ENCODE data around the gene GARNL3. TPM values are rescaled to one million over a fixed set of nuclear protein-coding genes. Genes with fewer than 3 reads are reported as not detected.

Gene GARNL3
- total RNA-seq, 1 experiment from 2014 or later: 15.5 TPM

DNA sequence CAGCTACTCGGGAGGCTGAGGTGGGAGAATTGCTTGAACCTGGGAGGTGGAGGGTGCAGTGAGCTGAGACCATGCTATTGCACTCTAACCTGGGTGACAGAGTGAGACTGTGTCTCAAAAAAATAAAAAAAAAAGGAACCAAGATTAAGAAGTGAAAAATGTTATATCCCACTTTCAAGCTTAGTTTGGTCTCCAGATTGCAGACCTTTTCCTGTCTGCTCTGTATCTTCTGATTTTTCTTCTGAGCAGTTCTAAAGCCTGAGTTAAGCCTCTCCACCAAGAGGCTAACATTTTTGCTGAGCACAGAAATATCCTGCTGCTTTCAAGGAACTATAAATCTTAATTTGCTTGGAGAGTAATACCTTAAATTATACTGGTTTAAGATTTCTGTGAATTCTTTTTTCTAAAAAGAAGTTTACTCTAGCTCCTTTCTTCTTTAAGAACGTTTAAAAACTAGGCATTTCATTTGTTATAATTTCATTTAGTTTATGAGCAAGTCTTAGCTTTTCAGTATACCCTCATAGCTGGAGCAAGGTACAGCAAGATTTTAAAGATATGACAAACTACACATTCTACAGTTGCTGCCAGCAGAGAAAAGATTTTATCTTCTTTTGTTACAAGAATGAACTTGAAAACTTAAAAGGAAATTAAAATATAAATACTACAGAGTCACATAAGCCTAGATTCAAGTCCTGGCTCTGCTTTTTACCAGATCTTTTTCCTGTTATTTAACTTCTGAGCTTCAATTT lies 55.0 kb downstream of the GARNL3 start:
- Histone ChIP-seq H3K27me3 (ENCODE audit: low read length) (no peaks in the 10 kb centered on the region), H3K4me1 (ENCODE audit: insufficient read depth, low read length) (peaks cover 13% of the 10 kb centered on the region), H3K27ac (ENCODE audit: low read length) (no peak overlapping the region), H3K4me2 (ENCODE audit: low read length) (no peak overlapping the region), H3K9ac (ENCODE audit: low read length) (no peak overlapping the region), H3K36me3 (ENCODE audit: low read depth, low read length) (peaks cover 5% of the 10 kb centered on the region; the same call in 1 of the 2 replicates), H2AFZ (ENCODE audit: low read length) (no peak overlapping the region), H4K20me1 (ENCODE audit: low read length) (no peaks in the 10 kb centered on the region), H3K9me2 (replicated peaks; ENCODE audit: low read length) (no peaks in the 10 kb centered on the region), H3K4me3 (ENCODE audit: low read length) (no peak overlapping the region), H3K79me2 (ENCODE audit: low read length) (no peaks in the 10 kb centered on the region), H3K9me3 (ENCODE audit: low read length) (no peaks in the 10 kb centered on the region), H3F3A (ENCODE audit: low read length, unreplicated experiment) (no peaks in the 10 kb centered on the region)
- BruUV-seq (replicated peaks): no TSS peak
- no peak for TF ChIP-seq EZH2phosphoT487 (IDR thresholded peaks at IDR 0.05; ENCODE audit: borderline replicate concordance, low read length)
- DNase-seq (no peak), ATAC-seq (no peak)
- POLR2A ChIA-PET (ENCODE audit: unreplicated experiment): no interaction called here
- intact Hi-C loops (cut with micrococcal nuclease): no loop called here
- CTCF ChIA-PET: no interaction called here

DNA sequence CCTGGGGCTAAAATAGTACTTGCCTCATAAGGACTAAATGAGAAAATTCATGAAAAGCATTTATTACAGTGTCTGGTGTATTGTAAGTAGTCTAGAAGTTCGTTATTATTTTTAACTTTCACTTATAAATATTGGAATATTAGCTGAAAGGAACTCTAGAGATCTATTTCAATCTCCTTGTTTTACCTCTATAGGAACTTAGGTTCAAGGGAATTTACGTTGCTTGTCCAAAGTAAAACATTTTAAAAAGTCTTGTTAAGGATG lies 55.5 kb downstream of the GARNL3 start:
- Histone ChIP-seq H2AFZ (ENCODE audit: low read length) (no peak overlapping the region), H3K9me2 (replicated peaks; ENCODE audit: low read length) (no peaks in the 10 kb centered on the region), H3K4me1 (ENCODE audit: insufficient read depth, low read length) (peaks cover 13% of the 10 kb centered on the region), H3F3A (ENCODE audit: low read length, unreplicated experiment) (no peaks in the 10 kb centered on the region), H3K79me2 (ENCODE audit: low read length) (no peaks in the 10 kb centered on the region), H3K36me3 (ENCODE audit: low read depth, low read length) (peaks cover 5% of the 10 kb centered on the region; the same call in 1 of the 2 replicates), H4K20me1 (ENCODE audit: low read length) (no peaks in the 10 kb centered on the region), H3K27me3 (ENCODE audit: low read length) (no peaks in the 10 kb centered on the region), H3K27ac (ENCODE audit: low read length) (no peak overlapping the region), H3K9me3 (ENCODE audit: low read length) (no peaks in the 10 kb centered on the region), H3K4me2 (ENCODE audit: low read length) (no peak overlapping the region), H3K4me3 (ENCODE audit: low read length) (no peak overlapping the region), H3K9ac (ENCODE audit: low read length) (no peak overlapping the region)
- DNase-seq (no peak), ATAC-seq (no peak)
- intact Hi-C loops (cut with micrococcal nuclease): no loop called here
- BruUV-seq (replicated peaks): no TSS peak
- ChIA-PET POLR2A (ENCODE audit: unreplicated experiment) (interaction anchor here (0.6 kb wide), 1 partner anchor 481 kb away, joined by 19 read pairs; no protein-coding TSS in a partner anchor), CTCF (no interaction called here)
- no peak for TF ChIP-seq EZH2phosphoT487 (IDR thresholded peaks at IDR 0.05; ENCODE audit: borderline replicate concordance, low read length)
- TF ChIP-seq EZH2 (IDR thresholded peaks at IDR 0.05; ENCODE audit: low read length, unreplicated experiment): no peak
- TF ChIP-seq, protein P1, sequence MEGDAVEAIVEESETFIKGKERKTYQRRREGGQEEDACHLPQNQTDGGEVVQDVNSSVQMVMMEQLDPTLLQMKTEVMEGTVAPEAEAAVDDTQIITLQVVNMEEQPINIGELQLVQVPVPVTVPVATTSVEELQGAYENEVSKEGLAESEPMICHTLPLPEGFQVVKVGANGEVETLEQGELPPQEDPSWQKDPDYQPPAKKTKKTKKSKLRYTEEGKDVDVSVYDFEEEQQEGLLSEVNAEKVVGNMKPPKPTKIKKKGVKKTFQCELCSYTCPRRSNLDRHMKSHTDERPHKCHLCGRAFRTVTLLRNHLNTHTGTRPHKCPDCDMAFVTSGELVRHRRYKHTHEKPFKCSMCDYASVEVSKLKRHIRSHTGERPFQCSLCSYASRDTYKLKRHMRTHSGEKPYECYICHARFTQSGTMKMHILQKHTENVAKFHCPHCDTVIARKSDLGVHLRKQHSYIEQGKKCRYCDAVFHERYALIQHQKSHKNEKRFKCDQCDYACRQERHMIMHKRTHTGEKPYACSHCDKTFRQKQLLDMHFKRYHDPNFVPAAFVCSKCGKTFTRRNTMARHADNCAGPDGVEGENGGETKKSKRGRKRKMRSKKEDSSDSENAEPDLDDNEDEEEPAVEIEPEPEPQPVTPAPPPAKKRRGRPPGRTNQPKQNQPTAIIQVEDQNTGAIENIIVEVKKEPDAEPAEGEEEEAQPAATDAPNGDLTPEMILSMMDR (conservative IDR thresholded peaks at IDR 0.05; ENCODE audit: low read depth, low read length): no peak

DNA sequence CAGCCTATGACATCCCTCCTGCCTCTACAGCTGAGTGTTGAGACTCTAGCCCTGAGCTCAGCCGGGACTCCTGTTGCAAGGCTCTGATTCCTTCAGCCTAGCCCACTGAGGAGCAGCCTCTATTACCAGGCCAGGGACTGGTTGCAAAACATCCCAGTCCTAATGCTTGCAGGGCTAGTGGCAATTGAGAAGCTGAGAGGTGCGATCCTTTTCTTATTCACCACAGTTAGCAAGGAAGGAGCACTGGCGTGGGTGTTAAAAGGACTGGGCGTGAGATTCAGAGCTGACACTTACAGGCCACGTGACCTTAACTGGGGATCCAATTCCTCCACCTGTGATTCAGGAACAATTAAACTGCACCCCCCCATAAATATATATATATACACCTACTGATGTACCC lies 58.8 kb downstream of the GARNL3 start:
- no TSS peak for BruUV-seq (replicated peaks)
- H3K4me2 ChIP-seq (ENCODE audit: low read length): no peak overlapping the region
- no peaks in the 10 kb centered on the region for H3K9me2 ChIP-seq (replicated peaks; ENCODE audit: low read length)
- H3K9ac ChIP-seq (ENCODE audit: low read length): no peak overlapping the region
- no peaks in the 10 kb centered on the region for H3K79me2 ChIP-seq (ENCODE audit: low read length)
- no peaks in the 10 kb centered on the region for H3K27me3 ChIP-seq (ENCODE audit: low read length)
- no peaks in the 10 kb centered on the region for H3F3A ChIP-seq (ENCODE audit: low read length, unreplicated experiment)
- H4K20me1 ChIP-seq (ENCODE audit: low read length): no peaks in the 10 kb centered on the region
- no peak for TF ChIP-seq EZH2 (IDR thresholded peaks at IDR 0.05; ENCODE audit: low read length, unreplicated experiment)
- TF ChIP-seq, protein P1 (conservative IDR thresholded peaks at IDR 0.05; ENCODE audit: low read depth, low read length): no peak
- TF ChIP-seq EZH2phosphoT487 (IDR thresholded peaks at IDR 0.05; ENCODE audit: borderline replicate concordance, low read length): no peak
- no peak overlapping the region for H3K27ac ChIP-seq (ENCODE audit: low read length)
- DNase-seq: no peak
- ChIA-PET CTCF (no interaction called here), POLR2A (ENCODE audit: unreplicated experiment) (no interaction called here)
- H3K4me3 ChIP-seq (ENCODE audit: low read length): no peak overlapping the region
- no peak for ATAC-seq
- H3K36me3 ChIP-seq (ENCODE audit: low read depth, low read length): no peaks in the 10 kb centered on the region
- H3K4me1 ChIP-seq (ENCODE audit: insufficient read depth, low read length): no peaks in the 10 kb centered on the region
- intact Hi-C loops (cut with micrococcal nuclease): no loop called here
- H3K9me3 ChIP-seq (ENCODE audit: low read length): no peaks in the 10 kb centered on the region
- no peak overlapping the region for H2AFZ ChIP-seq (ENCODE audit: low read length)

All from PC-3 (cell line).